Heart right ventricle (tissue), 16 donors: Measurements from ENCODE around the gene KRT8. TPM values are rescaled to one million over a fixed set of nuclear protein-coding genes. Genes with fewer than 3 reads are reported as not detected.

Experiments used
- ATAC-seq, 8 donors: fragments of 200-7000 bp; cut with Tn5 transposase; one replicate each; pipeline ENCODE4 v1.9.1; 2020; ENCODE audit warnings: mild to moderate bottlenecking in 8 of 8, moderate library complexity in 8 of 8, moderate number of reproducible peaks in 1 of 8
- DNase-seq, 2 donors: peaks; one replicate each; pipeline ENCODE4 v3.0.0-alpha.2; 2020
- H3K27ac ChIP-seq, 10 donors: fragments of 200-600 bp; sonication (generic) in 2 of 10; one replicate each; pipeline versions ENCODE4 v1.5.0 to v1.8.0; 2020 to 2022; ENCODE audit warnings: mild to moderate bottlenecking in 3 of 10
- H3K27me3 ChIP-seq, 7 donors: fragments of 200-600 bp; one replicate each; pipeline ENCODE4 v1.8.0; 2021 to 2022; ENCODE audit warnings: mild to moderate bottlenecking in 2 of 7
- H3K36me3 ChIP-seq, 9 donors: fragments of 200-600 bp; sonication (generic) in 1 of 9; one replicate each; pipeline versions ENCODE4 v1.5.0 to v1.8.0; 2020 to 2022; ENCODE audit warnings: mild to moderate bottlenecking in 2 of 9
- H3K4me1 ChIP-seq, 9 donors: fragments of 200-600 bp; sonication (generic) in 1 of 9; one replicate each; pipeline versions ENCODE4 v1.5.0 to v1.8.0; 2020 to 2022; ENCODE audit warnings: mild to moderate bottlenecking in 4 of 9
- H3K4me3 ChIP-seq, 10 donors: fragments of 200-600 bp; sonication (generic) in 2 of 10; one replicate each; pipeline versions ENCODE4 v1.5.0 to v1.8.0; 2020 to 2022; ENCODE audit warnings: mild to moderate bottlenecking in 7 of 10, moderate library complexity in 2 of 10
- H3K9me3 ChIP-seq, 11 donors: fragments of 200-600 bp in 10 of 11; sonication (generic) in 2 of 11; one replicate each; pipeline versions ENCODE4 v1.5.0 to v1.8.0; 2013 to 2022; ENCODE audit warnings: mild to moderate bottlenecking in 2 of 11, control low read depth in 1 of 11, moderate library complexity in 1 of 11
- WGBS, 2 donors: extraction: QIAGEN DNeasy Blood & Tissue Kit; methylation state at CpG; one replicate each; pipeline ENCODE4 v1.1.7; 2013; ENCODE audit warnings: inconsistent platforms in 1 of 2; 5-methylcytosine and 5-hydroxymethylcytosine counted together
- intact Hi-C, 10 donors: fragments of 100-400 bp; cut with DNase I; formaldehyde crosslinking; loops; one replicate each; pipeline versions ENCODE4 v1.11.1 to v1.14.2; 2022
- polyA plus RNA-seq, 2 donors: library from polyadenylated mRNA; stranded (reverse); fragments of 200-250 nt; gene quantifications; one replicate each; pipeline ENCODE4 v1.2.3, GENCODE V29; 2013
- total RNA-seq, 10 donors: library from RNA; stranded (reverse); fragmentation: NEBNext Ultra II Directional in 3 of 10; extraction: Animal tissue kit (Norgen Biotek cat#: 25700) in 3 of 10; gene quantifications; one replicate each; pipeline versions ENCODE4 v1.2.1 to v1.2.4, GENCODE V29; 2021 to 2023
- TF ChIP-seq, protein P1 (sequence below), 9 donors: fragments of 200-600 bp; sonication (generic) in 2 of 9; IDR thresholded peaks; one replicate each; pipeline versions ENCODE4 v1.5.0 to v1.8.0; 2021 to 2022; ENCODE audit warnings: antibody characterized with exemption in 9 of 9, mild to moderate bottlenecking in 5 of 9, moderate library complexity in 1 of 9
- donor health status: Arrhythmogenic right ventricular cardiomyopathy.
- donor health status: ischemic (EF 13 %, LVEDD 7.1; RV severe dilation, severe dysfunction).
- donor health status: healthy with polysubstance abuse.
- donor health status: DM: no; HTN: yes; CAD: no.
- donor health status: DM: no; HTN: no; CAD: no.
- donor health status: ischemic (EF 25% LVEDD 6.9; RV normal size, moderate dysfunction).
- donor health status: ischemic (EF 25% LVEDD 5.7; RV mildly dilated, moderate dysfunction).
- donor health status: healthy.
- donor health status: DM: yes; HTN: yes; CAD: no.
- donor health status: Ischemic cardiomyopathy.
- donor health status: ischemic (EF 35%, LVEDD 5.7; RV mildly dilated, moderate dysfunction).
- donor health status: nonischemic (EF 11% LVEDD 7.7; RV severe dilation, severe dysfunction).
- donor health status: DM: yes; HTN: yes; CAD: no.
- donor health status: PGD.
- donor health status: ischemic (EF 29% LVEDD 5.4; RV normal size, mild dysfunction).
- donor health status: nonischemic (EF 23%, LVEDD 6.1; RV moderate dilation, normal function).

The KRT8 gene
- total and polyA plus RNA-seq, 12 donors, result 52.1 to 161 (median 112) TPM

GRCh38 chr12:52909796-52910195 lies 4.9 kb upstream of the KRT8 start:
- Histone ChIP-seq H3K36me3 (no peaks in the 10 kb centered on the region), H3K4me1 (peaks cover 0 to 13% (median 0%) of the 10 kb centered on the region in 9 donors), H3K27me3 (no peaks in the 10 kb centered on the region), H3K9me3 (no peaks in the 10 kb centered on the region), H3K27ac (no peak overlapping the region), H3K4me3 (no peak overlapping the region)
- DNase-seq (no peak), ATAC-seq (no peak)
- intact Hi-C loops, result no loop called here
- 98 to 100% methylated on average over 3 of the region's 3 CpGs for WGBS, 2 donors
- TF ChIP-seq, protein P1, sequence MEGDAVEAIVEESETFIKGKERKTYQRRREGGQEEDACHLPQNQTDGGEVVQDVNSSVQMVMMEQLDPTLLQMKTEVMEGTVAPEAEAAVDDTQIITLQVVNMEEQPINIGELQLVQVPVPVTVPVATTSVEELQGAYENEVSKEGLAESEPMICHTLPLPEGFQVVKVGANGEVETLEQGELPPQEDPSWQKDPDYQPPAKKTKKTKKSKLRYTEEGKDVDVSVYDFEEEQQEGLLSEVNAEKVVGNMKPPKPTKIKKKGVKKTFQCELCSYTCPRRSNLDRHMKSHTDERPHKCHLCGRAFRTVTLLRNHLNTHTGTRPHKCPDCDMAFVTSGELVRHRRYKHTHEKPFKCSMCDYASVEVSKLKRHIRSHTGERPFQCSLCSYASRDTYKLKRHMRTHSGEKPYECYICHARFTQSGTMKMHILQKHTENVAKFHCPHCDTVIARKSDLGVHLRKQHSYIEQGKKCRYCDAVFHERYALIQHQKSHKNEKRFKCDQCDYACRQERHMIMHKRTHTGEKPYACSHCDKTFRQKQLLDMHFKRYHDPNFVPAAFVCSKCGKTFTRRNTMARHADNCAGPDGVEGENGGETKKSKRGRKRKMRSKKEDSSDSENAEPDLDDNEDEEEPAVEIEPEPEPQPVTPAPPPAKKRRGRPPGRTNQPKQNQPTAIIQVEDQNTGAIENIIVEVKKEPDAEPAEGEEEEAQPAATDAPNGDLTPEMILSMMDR (IDR thresholded peaks at IDR 0.05), result no peak

- Histone ChIP-seq H3K36me3 (no peaks in the 10 kb centered on the region), H3K4me3 (no peak overlapping the region), H3K27ac (no peak overlapping the region), H3K9me3 (no peaks in the 10 kb centered on the region), H3K27me3 (no peaks in the 10 kb centered on the region), H3K4me1 (peaks cover 0 to 13% (median 0%) of the 10 kb centered on the region in 9 donors)
- intact Hi-C loops, result no loop called here
- no peak for ATAC-seq
- WGBS, 2 donors, result 78 to 81% methylated on average over 2 of the region's 2 CpGs
- TF ChIP-seq, protein P1 (IDR thresholded peaks at IDR 0.05), result no peak
- DNase-seq, result no peak
Observed at GRCh38 chr12:52909331-52909730, 4.5 kb upstream of the KRT8 start.

- H3K36me3 ChIP-seq, result no peaks in the 10 kb centered on the region
- DNase-seq (peak in 1 of 2 donors; percentile 55), ATAC-seq (no peak)
- H3K4me1 ChIP-seq, result peaks cover 0 to 25% (median 0%) of the 10 kb centered on the region in 9 donors
- 34 to 37% methylated on average over 7 of the region's 7 CpGs for WGBS, 2 donors
- H3K9me3 ChIP-seq, result no peaks in the 10 kb centered on the region
- no peak overlapping the region for H3K27ac ChIP-seq
- TF ChIP-seq, protein P1 (IDR thresholded peaks at IDR 0.05), result no peak
- H3K27me3 ChIP-seq, result peaks cover 0 to 5% (median 0%) of the 10 kb centered on the region in 7 donors
- intact Hi-C loops, result no loop called here
- H3K4me3 ChIP-seq, result no peak overlapping the region
Observed at GRCh38 chr12:52907092-52907810, 2.4 kb upstream of the KRT8 start.

GRCh38 chr12:52906191-52906601 lies 1.3 kb upstream of the KRT8 start:
- ATAC-seq, result no peak
- Histone ChIP-seq H3K36me3 (peaks cover 0 to 3% (median 0%) of the 10 kb centered on the region in 9 donors), H3K4me3 (no peak overlapping the region), H3K4me1 (peaks cover 0 to 25% (median 0%) of the 10 kb centered on the region in 9 donors), H3K27me3 (peaks cover 0 to 5% (median 0%) of the 10 kb centered on the region in 7 donors), H3K27ac (no peak overlapping the region), H3K9me3 (no peaks in the 10 kb centered on the region)
- 93 to 97% methylated on average over 7 of the region's 7 CpGs for WGBS, 2 donors
- TF ChIP-seq, protein P1 (IDR thresholded peaks at IDR 0.05), result no peak
- DNase-seq, result no peak
- intact Hi-C loops, result no loop called here
